ENCODE data around the gene CEP128.
"Not testable (repeated sequence)": the region's sequence is repeated elsewhere in the genome, so short reads cannot be mapped to it uniquely, and the experiment has no call there.

The CEP128 gene

GRCh38 chr14:80927083-80927989, 14.2 kb downstream of the CEP128 start:
- H3K4me3 ChIP-seq (replicated peaks; ENCODE audit: low read depth, low read length), result no peak overlapping the region
- no peak for TF ChIP-seq CTCF (IDR thresholded peaks at IDR 0.05; ENCODE audit: low read depth, low read length, missing control alignments)
- DNase-seq (ENCODE audit: extremely low read depth, low read depth), result no peak

DNA sequence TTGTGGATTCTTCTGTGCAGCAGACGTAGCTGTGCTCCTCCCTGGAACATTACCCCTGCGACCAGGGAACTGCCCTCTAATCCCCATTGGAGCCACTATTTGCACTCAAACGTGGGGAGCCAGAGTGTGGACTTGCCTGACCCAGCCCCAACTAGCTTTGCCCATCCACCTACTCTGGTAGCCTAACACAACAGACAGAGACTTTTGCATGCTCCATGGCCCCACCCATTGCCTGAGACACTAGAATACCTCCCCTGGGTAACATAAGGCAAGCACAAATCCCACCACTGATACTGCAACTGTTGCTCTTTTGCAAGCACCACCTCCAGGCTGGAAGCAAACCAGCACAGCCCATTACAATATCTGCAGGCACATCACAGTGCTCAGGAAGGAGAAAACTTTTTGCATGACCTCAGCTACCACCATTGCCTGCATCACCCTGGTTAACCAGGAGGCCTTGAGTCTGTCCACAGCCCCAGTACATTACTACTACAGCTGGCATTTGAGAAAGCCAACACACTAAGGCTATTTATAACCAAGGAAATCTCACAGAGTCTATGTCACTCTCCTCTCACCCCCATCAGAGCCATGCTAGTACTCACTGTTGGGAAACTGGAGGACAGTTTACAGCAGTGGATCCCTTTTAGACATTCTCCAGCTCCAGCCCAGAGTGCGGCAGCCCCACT, 15.0 kb downstream of the CEP128 start:
- no peak for TF ChIP-seq CTCF (IDR thresholded peaks at IDR 0.05; ENCODE audit: low read depth, low read length, missing control alignments)
- no peak overlapping the region for H3K4me3 ChIP-seq (replicated peaks; ENCODE audit: low read depth, low read length)
- DNase-seq (ENCODE audit: extremely low read depth, low read depth), result no peak

DNA sequence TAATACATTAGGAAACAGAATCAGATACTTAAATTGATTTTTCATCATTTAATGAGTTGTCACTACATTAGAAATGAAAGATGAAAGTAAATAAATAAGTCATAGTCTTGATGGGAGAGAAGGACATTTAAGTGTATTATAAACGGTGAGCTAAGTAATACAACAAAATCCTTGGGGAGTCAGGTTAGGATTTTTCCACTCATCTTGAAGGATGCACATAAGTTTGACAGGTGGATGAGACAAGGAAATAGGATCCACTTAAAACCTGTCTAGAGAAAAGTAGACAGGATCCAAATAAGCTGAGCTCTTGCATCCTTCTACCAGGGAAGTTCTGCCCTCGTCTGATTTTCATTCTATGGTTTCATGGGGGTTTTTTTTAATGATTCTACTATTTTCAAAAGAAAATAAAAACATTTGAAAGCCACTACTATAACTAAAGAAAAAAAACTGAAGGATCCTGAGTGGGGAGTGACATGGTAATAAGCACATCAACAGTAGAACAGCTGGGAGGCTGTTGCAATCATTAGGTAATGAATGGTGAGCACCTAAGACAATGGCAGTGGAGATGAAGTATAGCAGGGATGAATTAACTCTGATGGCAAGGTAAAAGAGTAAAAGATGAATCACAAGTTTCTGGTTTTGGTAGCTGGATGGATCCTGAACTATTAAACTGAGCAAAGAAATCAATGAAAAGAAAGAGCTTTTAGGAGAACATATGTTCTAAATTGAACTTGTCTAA, 17.0 kb downstream of the CEP128 start:
- no peak for DNase-seq (ENCODE audit: extremely low read depth, low read depth)
- H3K4me3 ChIP-seq (replicated peaks; ENCODE audit: low read depth, low read length), result no peak overlapping the region
- no peak for TF ChIP-seq CTCF (IDR thresholded peaks at IDR 0.05; ENCODE audit: low read depth, low read length, missing control alignments)

DNA sequence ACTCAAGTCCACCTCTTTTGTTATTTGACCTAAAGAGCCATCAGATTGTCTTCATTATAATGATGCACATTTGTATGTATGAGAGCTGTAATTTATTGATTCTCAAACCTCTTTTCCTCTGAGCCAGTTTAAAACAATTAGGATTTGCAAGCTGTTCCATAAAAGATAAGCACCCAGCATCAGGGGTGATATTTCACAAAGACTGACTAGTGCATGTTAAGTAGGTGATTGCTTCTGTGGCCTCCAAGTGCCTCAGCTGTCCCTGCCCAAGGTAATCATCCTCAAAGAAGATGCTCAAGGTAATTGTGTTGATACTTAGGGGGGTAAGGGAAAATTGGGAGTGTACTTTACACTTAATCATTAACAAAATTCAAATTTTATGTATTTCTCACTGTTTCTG, 18.2 kb downstream of the CEP128 start:
- H3K4me3 ChIP-seq (replicated peaks; ENCODE audit: low read depth, low read length), result no peak overlapping the region
- no peak for TF ChIP-seq CTCF (IDR thresholded peaks at IDR 0.05; ENCODE audit: low read depth, low read length, missing control alignments)
- no peak for DNase-seq (ENCODE audit: extremely low read depth, low read depth)

DNA sequence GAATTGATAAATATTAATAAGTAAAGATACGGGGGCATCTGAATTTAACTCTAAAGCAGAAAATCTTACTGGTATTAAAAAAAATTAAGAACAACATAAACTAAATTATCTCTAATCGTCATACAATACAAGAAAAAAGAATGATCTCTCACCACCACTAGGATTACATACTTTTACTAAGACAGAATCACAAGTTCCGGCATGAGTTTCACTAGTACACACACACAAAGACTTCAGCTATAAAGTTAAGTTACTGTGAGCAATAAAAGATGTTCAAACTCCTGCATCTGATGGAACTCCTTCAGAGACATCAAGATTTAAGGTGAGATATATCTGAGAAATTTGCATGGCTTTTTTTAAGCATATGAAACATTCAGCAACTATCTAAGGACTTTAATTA, 21.9 kb downstream of the CEP128 start:
- no peak for DNase-seq (ENCODE audit: extremely low read depth, low read depth)
- no peak overlapping the region for H3K4me3 ChIP-seq (replicated peaks; ENCODE audit: low read depth, low read length)
- TF ChIP-seq CTCF (IDR thresholded peaks at IDR 0.05; ENCODE audit: low read depth, low read length, missing control alignments), result no peak

DNA sequence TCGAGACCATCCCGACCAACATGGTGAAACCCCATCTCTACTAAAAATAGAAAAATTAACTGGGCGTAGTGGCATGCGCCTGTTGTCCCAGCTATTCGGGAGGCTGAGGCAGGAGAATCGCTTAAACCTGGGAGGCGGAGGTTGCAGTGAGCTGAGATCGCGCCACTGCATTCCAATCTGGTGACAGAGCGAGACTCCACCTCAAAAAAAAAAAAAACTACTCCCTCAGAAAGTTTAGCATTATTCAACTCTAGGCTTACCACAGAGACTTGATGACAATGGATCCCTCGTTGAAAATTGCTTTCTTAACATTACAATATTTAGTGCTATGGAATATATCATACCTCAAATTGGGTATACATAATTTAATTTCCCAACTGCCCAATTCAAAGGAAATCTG, 29.5 kb downstream of the CEP128 start:
- not testable (repeated sequence) for DNase-seq (ENCODE audit: extremely low read depth, low read depth); H3K4me3 ChIP-seq (replicated peaks; ENCODE audit: low read depth, low read length)

DNA sequence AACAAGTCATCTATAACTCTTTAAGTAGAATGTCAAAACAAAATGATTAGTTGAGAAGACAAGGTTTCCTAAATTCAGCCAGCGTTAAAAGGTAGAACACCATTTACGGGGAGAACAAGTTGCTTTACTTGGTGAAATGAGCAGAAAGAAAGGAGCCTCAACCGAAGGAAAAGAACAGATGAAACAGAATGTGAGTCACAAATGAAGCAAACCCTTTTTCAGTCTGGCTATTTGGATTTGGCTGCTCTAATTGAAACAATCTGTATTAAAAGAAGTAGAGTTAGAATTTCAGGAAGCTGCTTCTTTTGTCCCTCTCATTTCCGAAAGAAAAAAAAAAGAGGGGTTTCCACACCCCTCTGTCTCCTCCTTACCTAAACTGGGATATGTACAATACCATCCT, 34.6 kb downstream of the CEP128 start:
- no peak for DNase-seq (ENCODE audit: extremely low read depth, low read depth)
- no peak for TF ChIP-seq CTCF (IDR thresholded peaks at IDR 0.05; ENCODE audit: low read depth, low read length, missing control alignments)
- no peak overlapping the region for H3K4me3 ChIP-seq (replicated peaks; ENCODE audit: low read depth, low read length)

All from HFF-Myc (cell line).